Measurements from ENCODE around the gene CREB3L1. TPM values are rescaled to one million over a fixed set of nuclear protein-coding genes. Genes with fewer than 3 reads are reported as not detected.

Gene CREB3L1
- total and polyA plus RNA-seq, 2 donors (not counting 3 experiments of a cell fraction or from before 2014, with no cell fraction given) = 0.23 to 0.84 TPM

DNA sequence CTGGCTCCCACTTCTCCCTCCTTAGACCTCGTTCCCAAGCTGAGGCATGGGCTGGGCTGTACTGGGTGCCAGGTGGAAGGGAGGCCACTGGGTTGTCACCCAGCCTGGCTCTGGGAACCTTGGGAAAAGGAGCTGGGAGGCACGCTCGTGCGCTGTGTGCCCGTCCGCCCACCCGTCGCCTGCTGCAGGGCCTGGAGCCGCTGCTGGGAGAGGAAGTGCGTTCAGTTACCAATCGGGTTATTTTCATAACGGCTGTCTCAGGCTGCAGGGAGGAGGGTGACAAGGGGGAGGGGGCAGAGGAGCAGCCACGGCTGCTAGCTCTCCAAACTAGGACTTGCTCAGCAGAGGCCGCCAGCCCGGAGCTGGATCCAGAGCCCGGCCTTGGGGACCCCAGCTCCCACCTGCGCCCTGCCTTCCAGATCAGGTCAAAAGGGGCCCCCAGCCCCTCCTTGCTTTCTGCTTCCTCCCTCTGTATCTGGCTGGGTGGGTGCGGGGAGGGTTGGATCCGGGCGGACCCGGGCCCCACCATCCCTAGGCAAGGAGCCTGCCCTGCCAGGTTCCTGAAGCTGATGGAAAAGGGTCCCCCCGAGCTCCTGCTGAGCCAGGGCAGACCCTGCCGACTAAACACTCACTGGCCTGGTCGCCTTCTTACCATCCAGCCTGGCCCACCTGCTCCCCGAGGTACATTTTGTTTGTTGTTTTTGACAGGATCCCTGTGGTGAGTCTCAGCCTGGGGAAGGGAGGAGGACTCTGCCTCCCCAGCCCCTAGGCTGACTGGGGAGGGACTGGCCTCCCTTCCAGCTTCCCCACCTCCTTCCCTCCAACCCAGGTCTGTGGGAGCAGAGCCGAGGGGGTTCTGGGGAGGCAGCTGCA lies 84.1 kb downstream of the CREB3L1 start:
- Histone ChIP-seq H3K79me2 (ENCODE audit: control insufficient read depth, insufficient read depth, low read length) (peaks cover 49% of the 10 kb centered on the region), H3K27ac (ENCODE audit: insufficient read depth, low read depth, low read length) (peak overlapping the region; percentile 80), H3K4me3 (replicated peaks in 1 of 3; ENCODE audit: insufficient read depth in 1 of 3, low read depth in 1 of 3, low read length in 3 of 3) (no peak overlapping the region), H3K9me1 (replicated peaks; ENCODE audit: control insufficient read depth, extremely low read depth, insufficient read depth, low read length) (no peaks in the 10 kb centered on the region), H2AFZ (ENCODE audit: low read depth, low read length) (no peak overlapping the region), H3K9me3 (replicated peaks; ENCODE audit: control insufficient read depth, insufficient read depth, low read length) (no peaks in the 10 kb centered on the region), H3K4me2 (ENCODE audit: insufficient read depth, low read length) (peak overlapping the region; percentile 21), H3K9ac (replicated peaks; ENCODE audit: extremely low read depth, insufficient read depth, low read length) (peak overlapping the region; percentile 53), H4K20me1 (replicated peaks; ENCODE audit: control insufficient read depth, extremely low read depth, insufficient read depth, low read length) (peaks cover 1% of the 10 kb centered on the region), H3K27me3 (ENCODE audit: control insufficient read depth in 2 of 2, insufficient read depth in 2 of 2, low read length in 2 of 2) (no peaks in the 10 kb centered on the region), H3K36me3 (ENCODE audit: control insufficient read depth in 2 of 2, extremely low read depth in 1 of 2, insufficient read depth in 2 of 2, low read length in 2 of 2) (peaks cover 0 to under 1% of the 10 kb centered on the region in 2 experiments), H3K4me1 (ENCODE audit: control insufficient read depth, extremely low read depth, insufficient read depth, low read length) (peaks cover 34% of the 10 kb centered on the region)
- ChIA-PET CTCF (interaction anchor here (1.1 to 11.6 kb wide), 5 partner anchors 9 to 46 kb away, joined by 3 to 200 read pairs (median 4); partner anchors contain the start of genes CHRM4 and DGKZ), POLR2A (interaction anchor here (0.7 kb wide), 1 partner anchor 124 kb away, joined by 3 read pairs; no protein-coding TSS in a partner anchor)
- DNase-seq (ENCODE audit: low read depth, low spot score) (peak; percentile 62), FAIRE-seq (peak; percentile 82)
- no TSS peak for BruUV-seq (replicated peaks)
- intact Hi-C loops (cut with micrococcal nuclease) (no loop called here), dilution Hi-C loops (cut with MboI; ENCODE audit: extremely low pct_ligation_motif_present, low sequenced_read_pairs) (no loop called here)
- TF ChIP-seq POLR2A (IDR thresholded peaks at IDR 0.05; ENCODE audit: low read depth, low read length) (no peak), GATA2 (IDR thresholded peaks at IDR 0.05; ENCODE audit: insufficient read depth, insufficient read length, low read depth, low read length) (no peak), MAX (IDR thresholded peaks at IDR 0.05; ENCODE audit: insufficient read depth, insufficient read length) (no peak), MYC (IDR thresholded peaks at IDR 0.05; ENCODE audit: low read depth, low read length) (no peak), EZH2 (IDR thresholded peaks at IDR 0.05; ENCODE audit: borderline replicate concordance, low read depth, low read length, severe bottlenecking) (no peak), POLR2AphosphoS5 (IDR thresholded peaks at IDR 0.05; ENCODE audit: insufficient read depth, low read depth, low read length) (no peak), JUN (IDR thresholded peaks at IDR 0.05; ENCODE audit: borderline replicate concordance, insufficient read depth, insufficient read length, low read depth) (no peak), FOS (IDR thresholded peaks at IDR 0.05; ENCODE audit: borderline replicate concordance, insufficient read depth, low read length) (no peak)
- TF ChIP-seq, protein P1, sequence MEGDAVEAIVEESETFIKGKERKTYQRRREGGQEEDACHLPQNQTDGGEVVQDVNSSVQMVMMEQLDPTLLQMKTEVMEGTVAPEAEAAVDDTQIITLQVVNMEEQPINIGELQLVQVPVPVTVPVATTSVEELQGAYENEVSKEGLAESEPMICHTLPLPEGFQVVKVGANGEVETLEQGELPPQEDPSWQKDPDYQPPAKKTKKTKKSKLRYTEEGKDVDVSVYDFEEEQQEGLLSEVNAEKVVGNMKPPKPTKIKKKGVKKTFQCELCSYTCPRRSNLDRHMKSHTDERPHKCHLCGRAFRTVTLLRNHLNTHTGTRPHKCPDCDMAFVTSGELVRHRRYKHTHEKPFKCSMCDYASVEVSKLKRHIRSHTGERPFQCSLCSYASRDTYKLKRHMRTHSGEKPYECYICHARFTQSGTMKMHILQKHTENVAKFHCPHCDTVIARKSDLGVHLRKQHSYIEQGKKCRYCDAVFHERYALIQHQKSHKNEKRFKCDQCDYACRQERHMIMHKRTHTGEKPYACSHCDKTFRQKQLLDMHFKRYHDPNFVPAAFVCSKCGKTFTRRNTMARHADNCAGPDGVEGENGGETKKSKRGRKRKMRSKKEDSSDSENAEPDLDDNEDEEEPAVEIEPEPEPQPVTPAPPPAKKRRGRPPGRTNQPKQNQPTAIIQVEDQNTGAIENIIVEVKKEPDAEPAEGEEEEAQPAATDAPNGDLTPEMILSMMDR (IDR thresholded peaks at IDR 0.05; ENCODE audit: extremely low read depth in 1 of 2, insufficient read depth in 1 of 2, low read depth in 1 of 2, low read length in 2 of 2) = no peak

Measured in endothelial cell of umbilical vein (primary cell).